ENCODE data around the gene TSPAN9. TPM values are rescaled to one million over a fixed set of nuclear protein-coding genes. Genes with fewer than 3 reads are reported as not detected.

TSPAN9 gene
- total RNA-seq, 1 experiment from 2014 or later, result 9.6 TPM

DNA sequence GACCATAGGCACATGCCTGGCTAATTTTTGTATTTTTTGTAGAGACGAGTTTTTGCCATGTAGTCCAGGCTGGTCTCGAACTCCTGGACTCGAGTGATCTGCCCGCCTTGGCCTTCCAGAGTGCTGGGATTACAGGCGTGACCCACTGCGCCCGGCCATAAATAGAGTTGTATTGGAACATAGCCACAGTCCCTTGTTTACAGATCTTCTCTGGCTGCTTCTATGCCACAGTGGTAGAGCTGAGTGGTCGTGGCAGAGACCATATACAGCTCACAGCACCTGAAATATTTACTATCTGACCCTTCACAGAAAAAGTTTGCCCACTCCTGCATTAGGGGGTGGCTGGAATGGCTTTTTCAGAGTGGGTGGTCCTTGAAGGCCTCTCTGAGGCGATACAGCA, 28.0 kb upstream of the TSPAN9 start:
- TF ChIP-seq, protein P1, sequence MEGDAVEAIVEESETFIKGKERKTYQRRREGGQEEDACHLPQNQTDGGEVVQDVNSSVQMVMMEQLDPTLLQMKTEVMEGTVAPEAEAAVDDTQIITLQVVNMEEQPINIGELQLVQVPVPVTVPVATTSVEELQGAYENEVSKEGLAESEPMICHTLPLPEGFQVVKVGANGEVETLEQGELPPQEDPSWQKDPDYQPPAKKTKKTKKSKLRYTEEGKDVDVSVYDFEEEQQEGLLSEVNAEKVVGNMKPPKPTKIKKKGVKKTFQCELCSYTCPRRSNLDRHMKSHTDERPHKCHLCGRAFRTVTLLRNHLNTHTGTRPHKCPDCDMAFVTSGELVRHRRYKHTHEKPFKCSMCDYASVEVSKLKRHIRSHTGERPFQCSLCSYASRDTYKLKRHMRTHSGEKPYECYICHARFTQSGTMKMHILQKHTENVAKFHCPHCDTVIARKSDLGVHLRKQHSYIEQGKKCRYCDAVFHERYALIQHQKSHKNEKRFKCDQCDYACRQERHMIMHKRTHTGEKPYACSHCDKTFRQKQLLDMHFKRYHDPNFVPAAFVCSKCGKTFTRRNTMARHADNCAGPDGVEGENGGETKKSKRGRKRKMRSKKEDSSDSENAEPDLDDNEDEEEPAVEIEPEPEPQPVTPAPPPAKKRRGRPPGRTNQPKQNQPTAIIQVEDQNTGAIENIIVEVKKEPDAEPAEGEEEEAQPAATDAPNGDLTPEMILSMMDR (conservative IDR thresholded peaks at IDR 0.05), result no peak
- H3K9me3 ChIP-seq (ENCODE audit: insufficient read depth, low read depth), result no peaks in the 10 kb centered on the region
- peaks cover 5% of the 10 kb centered on the region; the same call in 1 of the 2 replicates for H3F3A ChIP-seq (ENCODE audit: insufficient read depth, low read depth)
- H2AFZ ChIP-seq, result no peak overlapping the region
- no peak for DNase-seq
- no peaks in the 10 kb centered on the region for H3K4me1 ChIP-seq (replicated peaks; ENCODE audit: insufficient read depth)
- no peak overlapping the region for H3K4me3 ChIP-seq
- CTCF ChIA-PET, result no interaction called here
- no peaks in the 10 kb centered on the region for H4K20me1 ChIP-seq (ENCODE audit: insufficient read depth)
- intact Hi-C loops (cut with micrococcal nuclease; ENCODE audit: unreplicated experiment), result no loop called here
- no TSS peak for BruUV-seq (replicated peaks)
- H3K27me3 ChIP-seq (ENCODE audit: insufficient read depth, low read depth), result 0 out of 2 replicates have a peak, but pooled peaks cover 7% of the 10 kb centered on the region
- no peaks in the 10 kb centered on the region for H3K79me2 ChIP-seq (ENCODE audit: low read depth)
- no peaks in the 10 kb centered on the region for H3K36me3 ChIP-seq (ENCODE audit: low read depth)
- POLR2A ChIA-PET (ENCODE audit: unreplicated experiment), result interaction anchor here (0.6 kb wide), 1 partner anchor 309 kb away, joined by 3 read pairs; no protein-coding TSS in a partner anchor
- no peak overlapping the region for H3K4me2 ChIP-seq
- no peaks in the 10 kb centered on the region for H3K9me2 ChIP-seq (ENCODE audit: insufficient read depth)
- H3K27ac ChIP-seq, result no peak overlapping the region

DNA sequence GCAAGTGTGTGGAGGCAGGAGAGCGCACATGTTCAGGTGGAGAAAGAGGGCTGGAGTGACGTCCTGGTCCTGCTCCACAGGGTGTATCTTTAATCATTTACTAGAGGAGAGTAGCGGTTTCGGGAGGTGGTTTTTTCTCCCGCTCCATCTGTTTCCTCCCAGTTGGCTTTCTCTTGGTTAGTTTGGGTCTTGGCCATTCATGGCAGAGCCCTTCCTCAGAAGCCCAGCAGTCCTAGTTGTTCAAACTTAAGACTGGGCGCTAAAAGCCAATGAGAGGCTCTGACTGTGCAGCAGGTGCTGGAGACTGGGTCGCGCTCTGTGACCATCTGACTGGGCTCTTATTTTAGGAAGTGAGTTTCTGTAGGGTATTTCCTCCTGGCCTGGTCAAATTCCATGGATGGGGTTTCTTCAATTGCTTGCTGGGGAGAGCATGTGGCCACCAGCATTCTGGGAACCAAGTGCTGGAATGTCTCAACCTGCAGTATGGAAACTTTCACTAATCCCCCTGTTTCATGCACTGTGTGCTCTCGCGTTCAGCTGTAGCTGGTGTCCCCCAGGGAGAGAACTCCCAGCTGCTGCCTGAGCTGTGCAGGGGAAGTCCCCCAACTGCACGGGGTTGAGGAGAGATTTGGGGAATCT, 27.4 kb upstream of the TSPAN9 start:
- Histone ChIP-seq H3K4me1 (replicated peaks; ENCODE audit: insufficient read depth) (no peaks in the 10 kb centered on the region), H3K27me3 (ENCODE audit: insufficient read depth, low read depth) (0 out of 2 replicates have a peak, but pooled peaks cover 7% of the 10 kb centered on the region), H2AFZ (no peak overlapping the region), H3K4me2 (no peak overlapping the region), H3K27ac (no peak overlapping the region), H3K79me2 (ENCODE audit: low read depth) (no peaks in the 10 kb centered on the region), H3F3A (ENCODE audit: insufficient read depth, low read depth) (peaks cover 5% of the 10 kb centered on the region; the same call in 1 of the 2 replicates), H3K9me2 (ENCODE audit: insufficient read depth) (no peaks in the 10 kb centered on the region), H4K20me1 (ENCODE audit: insufficient read depth) (no peaks in the 10 kb centered on the region), H3K9me3 (ENCODE audit: insufficient read depth, low read depth) (no peaks in the 10 kb centered on the region), H3K4me3 (no peak overlapping the region), H3K36me3 (ENCODE audit: low read depth) (no peaks in the 10 kb centered on the region)
- ChIA-PET CTCF (no interaction called here), POLR2A (ENCODE audit: unreplicated experiment) (no interaction called here)
- no TSS peak for BruUV-seq (replicated peaks)
- intact Hi-C loops (cut with micrococcal nuclease; ENCODE audit: unreplicated experiment), result no loop called here
- TF ChIP-seq, protein P1 (conservative IDR thresholded peaks at IDR 0.05), result no peak
- TF ChIP-seq EZH2 (IDR thresholded peaks at IDR 0.05; ENCODE audit: low read depth), result no peak
- DNase-seq, result no peak

DNA sequence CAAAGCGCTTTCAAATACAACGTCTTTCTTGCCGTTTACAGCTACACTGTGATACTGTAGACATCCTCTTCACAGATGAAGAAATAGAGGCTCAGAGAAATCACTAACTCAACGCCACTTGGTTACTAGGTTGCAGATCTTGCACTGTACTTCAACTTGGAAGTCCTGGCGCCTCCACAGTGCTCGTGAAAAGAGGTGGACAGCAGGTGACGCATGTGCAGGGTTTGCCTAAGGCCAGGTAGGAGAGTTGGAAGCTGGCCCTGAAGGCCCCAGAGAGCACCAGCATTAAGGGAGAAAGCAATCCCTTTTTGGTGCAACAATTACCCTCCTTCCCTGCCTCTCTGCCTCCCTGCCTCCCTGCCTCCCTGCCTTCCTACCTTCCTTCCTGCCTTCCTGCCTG, 22.8 kb upstream of the TSPAN9 start:
- Histone ChIP-seq H3K4me2 (no peak overlapping the region), H3K79me2 (ENCODE audit: low read depth) (no peaks in the 10 kb centered on the region), H3K4me1 (replicated peaks; ENCODE audit: insufficient read depth) (no peaks in the 10 kb centered on the region), H4K20me1 (ENCODE audit: insufficient read depth) (no peaks in the 10 kb centered on the region), H3F3A (ENCODE audit: insufficient read depth, low read depth) (no peaks in the 10 kb centered on the region), H3K27me3 (ENCODE audit: insufficient read depth, low read depth) (peaks cover 30% of the 10 kb centered on the region), H3K4me3 (no peak overlapping the region), H3K9me3 (ENCODE audit: insufficient read depth, low read depth) (no peaks in the 10 kb centered on the region), H3K27ac (no peak overlapping the region), H3K9me2 (ENCODE audit: insufficient read depth) (no peaks in the 10 kb centered on the region), H3K36me3 (ENCODE audit: low read depth) (no peaks in the 10 kb centered on the region), H2AFZ (no peak overlapping the region)
- no peak for TF ChIP-seq EZH2 (IDR thresholded peaks at IDR 0.05; ENCODE audit: low read depth)
- TF ChIP-seq, protein P1 (conservative IDR thresholded peaks at IDR 0.05), result no peak
- intact Hi-C loops (cut with micrococcal nuclease; ENCODE audit: unreplicated experiment), result no loop called here
- no peak for DNase-seq
- BruUV-seq (replicated peaks), result no TSS peak
- POLR2A ChIA-PET (ENCODE audit: unreplicated experiment), result no interaction called here
- CTCF ChIA-PET, result no interaction called here
